ENCODE measurements around the gene RIMBP2.

Gene RIMBP2

GRCh38 chr12:130454296-130454695 lies 261.8 kb downstream of the RIMBP2 start:
- no peak overlapping the region for H3K4me3 ChIP-seq (ENCODE audit: low read depth, low read length)
- TF ChIP-seq, protein P1, sequence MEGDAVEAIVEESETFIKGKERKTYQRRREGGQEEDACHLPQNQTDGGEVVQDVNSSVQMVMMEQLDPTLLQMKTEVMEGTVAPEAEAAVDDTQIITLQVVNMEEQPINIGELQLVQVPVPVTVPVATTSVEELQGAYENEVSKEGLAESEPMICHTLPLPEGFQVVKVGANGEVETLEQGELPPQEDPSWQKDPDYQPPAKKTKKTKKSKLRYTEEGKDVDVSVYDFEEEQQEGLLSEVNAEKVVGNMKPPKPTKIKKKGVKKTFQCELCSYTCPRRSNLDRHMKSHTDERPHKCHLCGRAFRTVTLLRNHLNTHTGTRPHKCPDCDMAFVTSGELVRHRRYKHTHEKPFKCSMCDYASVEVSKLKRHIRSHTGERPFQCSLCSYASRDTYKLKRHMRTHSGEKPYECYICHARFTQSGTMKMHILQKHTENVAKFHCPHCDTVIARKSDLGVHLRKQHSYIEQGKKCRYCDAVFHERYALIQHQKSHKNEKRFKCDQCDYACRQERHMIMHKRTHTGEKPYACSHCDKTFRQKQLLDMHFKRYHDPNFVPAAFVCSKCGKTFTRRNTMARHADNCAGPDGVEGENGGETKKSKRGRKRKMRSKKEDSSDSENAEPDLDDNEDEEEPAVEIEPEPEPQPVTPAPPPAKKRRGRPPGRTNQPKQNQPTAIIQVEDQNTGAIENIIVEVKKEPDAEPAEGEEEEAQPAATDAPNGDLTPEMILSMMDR (IDR thresholded peaks at IDR 0.05; ENCODE audit: borderline replicate concordance, insufficient read depth, low read depth, low read length): no peak

- no peak overlapping the region for H3K4me3 ChIP-seq (ENCODE audit: low read depth, low read length)
- TF ChIP-seq, protein P1 (IDR thresholded peaks at IDR 0.05; ENCODE audit: borderline replicate concordance, insufficient read depth, low read depth, low read length): no peak
Observed at GRCh38 chr12:130452546-130452945, 263.6 kb downstream of the RIMBP2 start.

DNA sequence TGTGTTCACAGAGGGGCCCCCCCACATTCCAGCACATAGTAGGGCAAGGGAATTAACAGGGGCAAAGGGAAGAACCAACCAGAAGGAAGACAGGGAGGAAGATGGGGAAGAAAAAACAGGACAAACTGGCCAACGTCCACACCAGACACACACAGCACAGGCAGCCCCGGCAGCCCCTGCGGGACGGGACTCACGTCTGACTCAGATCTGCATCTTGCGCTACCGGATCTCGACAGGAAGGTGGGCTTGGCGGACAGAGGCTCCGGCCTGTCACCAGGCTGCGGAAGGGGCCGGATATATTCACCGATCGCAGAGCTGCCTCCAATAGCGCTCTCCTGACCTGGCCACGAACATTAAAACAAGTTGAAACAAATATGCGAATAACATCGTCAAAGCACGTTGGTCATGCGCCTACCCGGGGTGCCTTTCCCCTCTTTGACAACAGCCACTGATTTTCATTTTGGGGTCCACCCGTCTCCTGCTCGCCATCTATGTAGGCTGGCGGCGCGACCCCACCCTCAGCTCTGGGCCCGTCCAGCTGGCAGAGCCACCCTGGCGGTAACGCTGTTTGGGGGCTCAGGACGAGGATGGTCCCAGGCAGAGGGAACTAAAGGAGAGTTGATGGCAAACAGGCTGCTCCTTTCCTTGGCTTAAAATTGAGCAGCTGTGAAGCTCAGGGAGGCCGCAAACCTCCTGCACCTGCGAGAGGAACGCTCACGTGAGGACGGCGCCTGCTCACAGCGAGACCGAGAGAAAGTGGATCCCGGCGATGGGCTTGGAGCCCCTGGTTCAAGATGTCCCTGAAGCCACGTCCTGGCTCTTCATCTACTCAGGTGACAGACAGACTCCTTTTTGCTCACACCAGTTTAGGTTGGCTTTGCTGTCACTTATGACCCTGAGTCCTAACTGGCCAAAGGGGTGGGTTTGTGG lies 264.8 kb downstream of the RIMBP2 start:
- TF ChIP-seq, protein P1 (IDR thresholded peaks at IDR 0.05; ENCODE audit: borderline replicate concordance, insufficient read depth, low read depth, low read length): no peak
- no peak overlapping the region for H3K4me3 ChIP-seq (ENCODE audit: low read depth, low read length)

- H3K4me3 ChIP-seq (ENCODE audit: low read depth, low read length): no peak overlapping the region
- TF ChIP-seq, protein P1 (IDR thresholded peaks at IDR 0.05; ENCODE audit: borderline replicate concordance, insufficient read depth, low read depth, low read length): no peak
Observed at GRCh38 chr12:130449291-130449690, 266.8 kb downstream of the RIMBP2 start.

DNA sequence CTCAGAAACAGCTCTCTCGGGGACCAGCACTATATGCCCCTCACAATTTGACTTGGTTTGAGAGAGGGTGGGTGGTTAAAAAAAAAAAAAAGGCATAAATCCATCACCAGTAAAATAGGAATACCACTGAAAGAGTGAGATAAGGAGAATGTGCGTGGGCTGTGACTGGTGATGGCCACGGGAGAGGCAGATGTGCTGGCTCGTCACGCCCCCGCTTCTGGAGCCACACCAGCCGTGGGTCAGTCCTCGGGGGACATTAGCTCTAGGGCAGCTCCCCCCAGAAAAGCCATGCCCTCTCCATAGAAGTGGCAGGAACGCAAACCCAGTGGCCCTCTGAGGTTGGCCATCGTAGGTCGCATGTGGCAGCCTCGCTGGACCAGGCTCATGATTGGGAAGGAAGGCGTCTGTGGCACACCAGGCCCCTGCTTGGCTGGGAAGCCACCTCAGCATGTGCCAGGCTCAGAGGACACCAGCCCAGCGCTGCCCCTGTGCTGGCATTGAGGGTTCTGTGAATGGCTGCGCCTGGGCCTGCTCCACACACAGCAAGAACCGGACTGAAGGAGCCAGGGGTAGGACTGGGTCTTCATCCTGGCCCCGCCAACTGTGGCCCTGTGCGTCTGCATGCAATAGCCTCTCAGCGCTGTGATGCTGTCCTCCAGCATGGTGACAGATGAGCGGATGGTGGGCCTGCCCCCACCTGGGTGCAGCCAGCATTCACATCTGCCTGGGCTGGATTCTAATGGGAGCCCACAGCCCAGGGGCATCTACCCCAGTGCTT lies 267.9 kb downstream of the RIMBP2 start:
- TF ChIP-seq, protein P1 (IDR thresholded peaks at IDR 0.05; ENCODE audit: borderline replicate concordance, insufficient read depth, low read depth, low read length): no peak
- H3K4me3 ChIP-seq (ENCODE audit: low read depth, low read length): no peak overlapping the region

GRCh38 chr12:130447655-130447965 lies 268.5 kb downstream of the RIMBP2 start:
- TF ChIP-seq, protein P1 (IDR thresholded peaks at IDR 0.05; ENCODE audit: borderline replicate concordance, insufficient read depth, low read depth, low read length): no peak
- no peak overlapping the region for H3K4me3 ChIP-seq (ENCODE audit: low read depth, low read length)

Measured in GM12875 (cell line).